Astrocyte of the hippocampus (primary cell): Measurements from ENCODE around the gene VSTM2B.
"Not testable (repeated sequence)": the region's sequence is repeated elsewhere in the genome, so short reads cannot be mapped to it uniquely, and the experiment has no call there.

Source experiments
- DNase-seq: peaks from one replicate; pipeline ENCODE4 v3.0.0; 2011; ENCODE audit warnings: low read depth, low spot score

The VSTM2B gene

DNA sequence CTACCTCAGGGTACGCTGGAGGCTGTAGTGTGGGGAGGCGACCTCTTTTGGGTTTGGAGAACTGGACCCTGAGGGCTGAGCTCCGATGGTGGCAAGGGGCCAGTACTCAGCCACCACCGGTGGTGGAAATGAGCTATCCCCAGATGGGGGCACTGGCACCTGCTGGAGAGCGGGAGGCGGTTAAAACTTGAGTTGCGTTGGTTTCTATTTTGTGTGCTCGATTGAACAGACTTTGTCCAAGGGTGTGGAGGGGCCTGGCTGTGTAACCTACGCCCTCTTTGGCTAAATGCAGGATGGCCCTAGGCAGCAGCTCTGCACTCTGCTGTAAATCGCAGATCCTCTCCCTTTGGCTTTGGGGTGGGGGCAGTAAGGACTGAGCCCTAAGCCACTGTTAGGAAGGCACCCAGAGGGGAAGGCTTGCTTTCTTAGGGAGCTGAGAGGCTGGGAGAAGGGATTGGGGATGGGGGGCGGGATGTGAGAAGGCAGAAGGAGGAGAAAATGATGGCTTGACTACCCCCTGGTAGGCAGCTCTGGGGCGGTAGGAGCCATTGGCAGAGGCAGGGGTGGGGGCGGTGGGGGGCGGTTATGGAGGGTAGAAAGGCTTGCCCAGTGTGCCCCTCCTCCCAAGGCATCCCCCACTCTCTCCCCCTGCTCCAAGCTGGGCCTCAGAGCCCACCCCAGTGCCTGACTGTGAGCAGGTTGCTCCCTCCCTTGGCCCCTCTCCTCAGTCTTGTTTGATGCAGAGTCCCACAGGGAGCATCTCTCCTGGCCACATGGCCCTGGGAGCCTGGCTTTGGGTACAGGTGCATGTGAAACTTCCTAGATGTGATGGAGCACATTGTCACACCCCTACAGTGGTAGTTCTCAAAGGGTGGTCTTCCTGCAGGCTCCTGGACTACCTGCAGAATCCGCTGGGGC, 5.0 kb downstream of the VSTM2B start:
- DNase-seq = no peak

GRCh38 chr19:29531458-29532025, 5.7 kb downstream of the VSTM2B start:
- DNase-seq = no peak

- no peak for DNase-seq
Measured at GRCh38 chr19:29532097-29532496, 6.3 kb downstream of the VSTM2B start.

GRCh38 chr19:29532956-29533355, 7.2 kb downstream of the VSTM2B start:
- DNase-seq = no peak

GRCh38 chr19:29533578-29534544, 8.1 kb downstream of the VSTM2B start:
- DNase-seq = no peak

GRCh38 chr19:29535214-29535831, 9.5 kb downstream of the VSTM2B start:
- no peak for DNase-seq

DNA sequence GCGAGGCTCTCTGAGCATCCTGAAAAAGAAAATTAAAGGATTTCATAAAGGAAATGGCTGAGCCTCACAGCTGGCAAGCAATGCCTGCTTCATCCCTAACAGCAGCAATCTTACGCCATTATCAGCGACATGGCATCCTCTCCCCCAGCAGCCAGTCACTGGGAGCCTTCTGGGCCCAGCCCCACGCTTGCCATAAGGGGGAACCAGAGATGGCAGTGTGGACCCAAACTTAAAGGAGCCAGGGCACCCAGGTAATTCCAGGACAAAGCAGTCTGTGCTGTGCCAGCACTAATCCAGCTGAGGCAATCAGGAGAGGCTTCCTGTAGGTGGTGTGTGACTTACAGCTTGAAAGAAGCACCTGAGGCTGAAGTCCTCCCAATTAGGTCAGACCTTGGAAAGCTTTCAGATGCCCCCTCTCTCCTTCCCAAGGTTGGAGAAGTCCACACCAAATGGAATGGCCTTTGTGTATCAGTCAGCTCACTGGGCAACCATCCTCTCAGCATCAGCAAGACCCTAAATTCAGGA, 10.3 kb downstream of the VSTM2B start:
- DNase-seq = no peak

- no peak for DNase-seq
Measured at GRCh38 chr19:29537181-29537580, 11.4 kb downstream of the VSTM2B start.

- DNase-seq = no peak
Measured at GRCh38 chr19:29537601-29538000, 11.8 kb downstream of the VSTM2B start.

- DNase-seq = no peak
Measured at GRCh38 chr19:29538146-29538545, 12.4 kb downstream of the VSTM2B start.

DNA sequence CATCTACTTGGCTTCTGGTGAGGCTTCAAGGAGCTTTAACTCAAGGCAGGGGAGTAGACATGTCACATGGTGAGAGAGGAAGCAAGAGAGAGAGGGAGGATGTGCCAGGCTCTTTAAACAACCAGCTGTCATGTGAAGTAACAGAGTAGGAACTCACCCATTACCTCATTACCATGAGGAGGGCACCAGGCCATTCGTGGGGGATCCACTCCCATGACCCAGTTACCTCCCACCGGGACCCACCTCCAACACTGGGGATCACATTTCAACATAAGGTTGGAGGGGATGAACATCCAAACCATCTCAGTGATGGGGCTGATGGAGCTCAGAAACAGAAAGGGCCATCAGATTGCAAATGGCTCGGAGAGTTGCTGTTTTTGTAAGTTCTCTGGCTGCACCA, 12.9 kb downstream of the VSTM2B start:
- no peak for DNase-seq

- no peak for DNase-seq
Measured at GRCh38 chr19:29539131-29539530, 13.3 kb downstream of the VSTM2B start.

DNA sequence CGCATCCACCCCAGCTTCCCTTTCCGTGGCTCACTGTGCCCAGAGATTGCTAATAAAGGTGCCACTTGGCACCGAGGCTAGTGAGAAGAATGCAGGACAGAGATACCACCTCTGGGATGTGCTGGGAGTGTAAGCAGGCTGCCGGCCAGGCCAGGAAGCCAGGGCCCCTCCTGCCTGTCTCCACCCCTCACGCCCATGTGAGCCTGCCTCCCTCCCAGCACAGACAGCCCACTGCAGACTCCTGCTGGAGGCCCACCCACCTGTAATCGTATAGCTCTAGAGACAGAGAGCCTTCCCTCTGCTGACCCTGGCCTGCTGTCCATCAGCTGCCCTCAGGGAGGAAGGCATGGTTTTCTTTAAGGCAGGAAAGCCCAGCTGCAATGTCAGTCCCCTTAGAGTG, 13.9 kb downstream of the VSTM2B start:
- DNase-seq = no peak

DNA sequence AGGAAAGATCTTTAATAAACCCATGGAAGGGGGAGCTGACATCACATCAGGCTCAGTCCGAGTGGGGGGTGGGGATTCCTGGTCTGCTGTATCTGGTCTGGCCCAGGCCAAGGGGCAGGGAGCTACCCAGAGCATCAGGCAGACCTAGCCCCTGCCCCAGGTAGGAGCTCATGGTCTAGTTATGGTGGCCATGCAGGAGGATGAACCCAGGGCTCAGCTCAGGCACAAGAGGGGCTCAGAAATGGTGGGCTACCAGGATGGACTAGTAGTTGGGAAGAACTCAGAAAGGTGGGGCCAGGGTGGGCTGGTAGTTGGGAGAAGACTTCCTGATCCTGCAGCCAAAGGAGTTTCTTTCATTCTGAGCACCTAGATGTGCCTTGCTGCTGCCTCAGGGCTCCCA, 14.3 kb downstream of the VSTM2B start:
- no peak for DNase-seq

- DNase-seq = no peak
Measured at GRCh38 chr19:29541473-29542253, 15.9 kb downstream of the VSTM2B start.

- DNase-seq = no peak
Measured at GRCh38 chr19:29542327-29542726, 16.5 kb downstream of the VSTM2B start.

GRCh38 chr19:29542776-29543175, 17.0 kb downstream of the VSTM2B start:
- DNase-seq = no peak

- DNase-seq = no peak
Measured at GRCh38 chr19:29543381-29543780, 17.6 kb downstream of the VSTM2B start.

- no peak for DNase-seq
Measured at GRCh38 chr19:29544656-29545360, 19.0 kb downstream of the VSTM2B start.

GRCh38 chr19:29545447-29545846, 19.7 kb downstream of the VSTM2B start:
- not testable (repeated sequence) for DNase-seq
